Loucy (cell line): ENCODE data around the gene EXOC7.

ENCODE experiments used
- H2AFZ ChIP-seq: fragments of 200-600 bp; sonication (generic); 2 replicates; pipeline ENCODE4 v1.6.0; 2016; ENCODE audit warnings: antibody characterized with exemption, mild to moderate bottlenecking, low read length, moderate library complexity
- H3F3A ChIP-seq: fragments of 200-600 bp; 2 replicates; pipeline ENCODE4 v1.6.0; 2016; ENCODE audit warnings: antibody characterized with exemption, low read depth, mild to moderate bottlenecking
- H3K27me3 ChIP-seq: fragments of 200-600 bp; sonication (generic); 2 replicates; pipeline ENCODE4 v1.6.1; 2014; ENCODE audit warnings: low read length, mild to moderate bottlenecking; ENCODE audit not compliant: insufficient read depth, poor library complexity, severe bottlenecking
- H3K36me3 ChIP-seq: fragments of 200-600 bp; sonication (generic); 2 replicates; pipeline ENCODE4 v1.6.1; 2016; ENCODE audit warnings: low read length; ENCODE audit not compliant: insufficient read depth
- H3K4me1 ChIP-seq: fragments of 200-600 bp; sonication (generic); 2 replicates; pipeline ENCODE4 v1.5.1; 2014; ENCODE audit warnings: low read length, mild to moderate bottlenecking; ENCODE audit not compliant: insufficient read depth, poor library complexity, severe bottlenecking
- H3K4me2 ChIP-seq: fragments of 200-600 bp; sonication (generic); 2 replicates; pipeline ENCODE4 v1.6.0; 2014; ENCODE audit warnings: antibody characterized with exemption, low read length, low read depth, mild to moderate bottlenecking; ENCODE audit not compliant: poor library complexity, severe bottlenecking
- H3K4me3 ChIP-seq: fragments of 200-600 bp; sonication (generic); 2 replicates; pipeline ENCODE4 v1.5.1; 2014; ENCODE audit warnings: low read length, mild to moderate bottlenecking, mixed read lengths; ENCODE audit not compliant: poor library complexity, severe bottlenecking
- H3K79me2 ChIP-seq: fragments of 200-600 bp; sonication (generic); 2 replicates; pipeline ENCODE4 v1.6.1; 2014; ENCODE audit warnings: low read length; ENCODE audit not compliant: insufficient read depth
- H3K9ac ChIP-seq: fragments of 200-600 bp; sonication (generic); 2 replicates; pipeline ENCODE4 v1.6.0; 2014; ENCODE audit warnings: mild to moderate bottlenecking, low read depth, low read length, moderate library complexity; ENCODE audit not compliant: poor library complexity, severe bottlenecking
- H3K9me2 ChIP-seq: fragments of 200-600 bp; sonication (generic); replicated peaks from 2 replicates; pipeline ENCODE4 v1.6.1; 2016; ENCODE audit warnings: low read depth, low read length, mixed read lengths
- H3K9me3 ChIP-seq: fragments of 200-600 bp; sonication (generic); 2 replicates; pipeline ENCODE4 v1.6.1; 2014; ENCODE audit warnings: mild to moderate bottlenecking, antibody characterized with exemption, low read length, low read depth; ENCODE audit not compliant: insufficient read depth
- H4K20me1 ChIP-seq: fragments of 200-600 bp; sonication (generic); 2 replicates; pipeline ENCODE4 v1.6.0; 2014; ENCODE audit warnings: antibody characterized with exemption, low read length, mild to moderate bottlenecking; ENCODE audit not compliant: insufficient read depth, poor library complexity, severe bottlenecking
- EZH2phosphoT487 ChIP-seq: fragments of 200-600 bp; IDR thresholded peaks from 2 replicates; pipeline ENCODE4 v1.6.1; 2018; ENCODE audit warnings: antibody characterized with exemption, mild to moderate bottlenecking, moderate library complexity, borderline replicate concordance
- TF ChIP-seq, protein P1 (sequence below): fragments of 200-600 bp; sonication (generic); conservative IDR thresholded peaks from 2 replicates; pipeline ENCODE4 v1.5.1; 2014; ENCODE audit warnings: mild to moderate bottlenecking, antibody characterized with exemption, low read length

EXOC7 gene

DNA sequence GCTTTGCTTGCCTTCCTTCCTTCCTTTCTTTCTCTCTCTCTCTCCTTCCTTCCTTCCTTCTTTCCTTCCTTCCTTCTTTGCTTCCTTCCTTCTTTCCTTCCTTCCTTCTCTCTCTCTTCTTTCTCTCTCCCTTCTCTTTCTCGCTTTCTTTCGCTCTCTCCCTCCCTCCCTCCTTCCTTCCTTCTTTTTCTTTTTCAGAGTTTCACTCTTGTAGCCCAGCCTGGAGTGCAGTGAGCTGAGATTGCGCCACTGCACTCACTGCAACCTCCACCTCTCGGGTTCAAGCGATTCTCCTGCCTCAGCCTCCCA lies 19.6 kb upstream of the EXOC7 start:
- TF ChIP-seq, protein P1, sequence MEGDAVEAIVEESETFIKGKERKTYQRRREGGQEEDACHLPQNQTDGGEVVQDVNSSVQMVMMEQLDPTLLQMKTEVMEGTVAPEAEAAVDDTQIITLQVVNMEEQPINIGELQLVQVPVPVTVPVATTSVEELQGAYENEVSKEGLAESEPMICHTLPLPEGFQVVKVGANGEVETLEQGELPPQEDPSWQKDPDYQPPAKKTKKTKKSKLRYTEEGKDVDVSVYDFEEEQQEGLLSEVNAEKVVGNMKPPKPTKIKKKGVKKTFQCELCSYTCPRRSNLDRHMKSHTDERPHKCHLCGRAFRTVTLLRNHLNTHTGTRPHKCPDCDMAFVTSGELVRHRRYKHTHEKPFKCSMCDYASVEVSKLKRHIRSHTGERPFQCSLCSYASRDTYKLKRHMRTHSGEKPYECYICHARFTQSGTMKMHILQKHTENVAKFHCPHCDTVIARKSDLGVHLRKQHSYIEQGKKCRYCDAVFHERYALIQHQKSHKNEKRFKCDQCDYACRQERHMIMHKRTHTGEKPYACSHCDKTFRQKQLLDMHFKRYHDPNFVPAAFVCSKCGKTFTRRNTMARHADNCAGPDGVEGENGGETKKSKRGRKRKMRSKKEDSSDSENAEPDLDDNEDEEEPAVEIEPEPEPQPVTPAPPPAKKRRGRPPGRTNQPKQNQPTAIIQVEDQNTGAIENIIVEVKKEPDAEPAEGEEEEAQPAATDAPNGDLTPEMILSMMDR, result no peak
- no peak for TF ChIP-seq EZH2phosphoT487
- no peaks in the 10 kb centered on the region for H3K27me3 ChIP-seq
- no peaks in the 10 kb centered on the region for H3K79me2 ChIP-seq
- H3K9me3 ChIP-seq, result no peaks in the 10 kb centered on the region
- no peaks in the 10 kb centered on the region for H3K36me3 ChIP-seq
- H4K20me1 ChIP-seq, result no peaks in the 10 kb centered on the region
- no peaks in the 10 kb centered on the region for H3K4me1 ChIP-seq
- H3K4me3 ChIP-seq, result no peak overlapping the region
- no peak overlapping the region for H3K4me2 ChIP-seq
- H3F3A ChIP-seq, result no peaks in the 10 kb centered on the region
- no peak overlapping the region for H3K9ac ChIP-seq
- no peak overlapping the region for H2AFZ ChIP-seq
- no peaks in the 10 kb centered on the region for H3K9me2 ChIP-seq

DNA sequence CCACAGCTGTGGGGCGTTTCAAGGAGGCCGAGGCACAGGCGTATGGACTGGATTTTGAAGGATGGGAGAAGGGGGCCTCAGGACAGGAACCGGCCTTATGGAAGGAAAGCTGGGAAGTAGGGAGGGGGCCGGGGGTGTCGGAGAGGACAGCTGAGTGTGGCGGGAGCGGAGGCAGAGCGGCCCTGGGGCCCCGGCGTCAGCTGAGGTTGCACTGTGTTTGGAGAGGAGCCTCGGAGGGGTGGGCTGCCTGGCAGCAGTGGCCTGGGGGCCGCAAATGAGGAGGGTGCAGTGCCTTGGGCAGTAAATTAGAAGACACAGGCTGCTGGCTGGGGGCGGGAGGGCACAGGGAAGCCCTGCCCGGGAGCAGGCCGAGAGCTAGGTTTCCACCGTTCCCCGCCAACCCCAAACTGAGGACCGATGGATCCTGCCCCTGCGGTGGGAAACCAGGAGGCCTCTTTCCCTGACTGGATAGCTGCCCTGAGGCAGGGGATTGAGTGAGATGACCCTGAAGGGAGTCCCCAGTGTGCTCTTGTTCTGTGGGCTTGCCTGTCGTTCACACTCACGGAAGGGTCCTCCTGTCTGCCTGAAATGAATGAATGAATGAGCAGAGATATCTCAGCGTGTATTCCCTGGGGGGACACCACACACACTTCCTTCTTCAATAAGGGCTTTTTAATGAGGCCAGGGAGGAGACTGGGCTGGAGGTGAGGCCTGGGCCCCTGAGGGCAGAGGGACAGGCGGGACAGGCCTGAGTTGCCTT lies 19.0 kb upstream of the EXOC7 start:
- Histone ChIP-seq H3K79me2 (no peaks in the 10 kb centered on the region), H3K9me3 (no peaks in the 10 kb centered on the region), H3K27me3 (no peaks in the 10 kb centered on the region), H3F3A (no peaks in the 10 kb centered on the region), H3K4me2 (no peak overlapping the region), H3K9ac (no peak overlapping the region), H3K9me2 (no peaks in the 10 kb centered on the region), H4K20me1 (no peaks in the 10 kb centered on the region), H2AFZ (no peak overlapping the region), H3K4me3 (no peak overlapping the region), H3K4me1 (no peaks in the 10 kb centered on the region), H3K36me3 (no peaks in the 10 kb centered on the region)
- no peak for TF ChIP-seq EZH2phosphoT487
- TF ChIP-seq, protein P1, result no peak

DNA sequence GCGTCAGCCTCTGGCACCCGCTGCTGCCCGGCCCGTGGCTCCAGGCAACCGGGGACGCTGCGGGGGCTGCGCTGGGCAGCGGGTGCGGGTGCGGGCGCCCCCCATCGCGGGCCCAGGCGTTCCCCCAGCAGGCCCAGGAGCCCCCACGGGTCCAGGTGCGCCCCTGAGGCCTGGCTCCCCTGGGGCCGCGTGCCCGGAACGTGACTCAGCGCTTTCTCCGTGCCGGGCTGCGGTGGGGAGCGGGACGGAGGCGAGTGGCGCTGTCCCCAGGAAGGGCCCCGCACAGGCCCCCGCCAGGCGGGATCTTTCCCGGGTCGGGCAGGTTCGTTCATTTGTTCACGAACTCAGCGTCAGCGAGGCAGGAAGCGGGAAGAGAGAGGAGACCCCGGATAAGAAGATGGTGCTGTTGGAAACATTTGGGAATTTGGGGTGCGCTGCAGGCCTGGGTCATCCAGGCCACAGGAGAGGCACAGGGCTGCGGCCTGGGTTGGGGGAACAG lies 18.4 kb upstream of the EXOC7 start:
- H2AFZ ChIP-seq, result no peak overlapping the region
- H3K4me3 ChIP-seq, result no peak overlapping the region
- H3F3A ChIP-seq, result no peaks in the 10 kb centered on the region
- H3K36me3 ChIP-seq, result no peaks in the 10 kb centered on the region
- no peaks in the 10 kb centered on the region for H3K79me2 ChIP-seq
- H3K9me3 ChIP-seq, result no peaks in the 10 kb centered on the region
- no peaks in the 10 kb centered on the region for H3K4me1 ChIP-seq
- no peaks in the 10 kb centered on the region for H4K20me1 ChIP-seq
- H3K4me2 ChIP-seq, result no peak overlapping the region
- H3K9ac ChIP-seq, result no peak overlapping the region
- H3K9me2 ChIP-seq, result no peaks in the 10 kb centered on the region
- TF ChIP-seq, protein P1, result no peak
- no peak for TF ChIP-seq EZH2phosphoT487
- no peaks in the 10 kb centered on the region for H3K27me3 ChIP-seq
